Heart right ventricle (tissue), 16 donors: Measurements from ENCODE around the gene CASP8AP2. TPM values are rescaled to one million over a fixed set of nuclear protein-coding genes. Genes with fewer than 3 reads are reported as not detected.
"Not testable (repeated sequence)": the region's sequence is repeated elsewhere in the genome, so short reads cannot be mapped to it uniquely, and the experiment has no call there.

Experiments
- ATAC-seq, 8 donors: fragments of 200-7000 bp; cut with Tn5 transposase; one replicate each; pipeline ENCODE4 v1.9.1; 2020; ENCODE audit warnings: mild to moderate bottlenecking in 8 of 8, moderate library complexity in 8 of 8, moderate number of reproducible peaks in 1 of 8
- DNase-seq, 2 donors: peaks; one replicate each; pipeline ENCODE4 v3.0.0-alpha.2; 2020
- H3K27ac ChIP-seq, 10 donors: fragments of 200-600 bp; sonication (generic) in 2 of 10; one replicate each; pipeline versions ENCODE4 v1.5.0 to v1.8.0; 2020 to 2022; ENCODE audit warnings: mild to moderate bottlenecking in 3 of 10
- H3K27me3 ChIP-seq, 7 donors: fragments of 200-600 bp; one replicate each; pipeline ENCODE4 v1.8.0; 2021 to 2022; ENCODE audit warnings: mild to moderate bottlenecking in 2 of 7
- H3K36me3 ChIP-seq, 9 donors: fragments of 200-600 bp; sonication (generic) in 1 of 9; one replicate each; pipeline versions ENCODE4 v1.5.0 to v1.8.0; 2020 to 2022; ENCODE audit warnings: mild to moderate bottlenecking in 2 of 9
- H3K4me1 ChIP-seq, 9 donors: fragments of 200-600 bp; sonication (generic) in 1 of 9; one replicate each; pipeline versions ENCODE4 v1.5.0 to v1.8.0; 2020 to 2022; ENCODE audit warnings: mild to moderate bottlenecking in 4 of 9
- H3K4me3 ChIP-seq, 10 donors: fragments of 200-600 bp; sonication (generic) in 2 of 10; one replicate each; pipeline versions ENCODE4 v1.5.0 to v1.8.0; 2020 to 2022; ENCODE audit warnings: mild to moderate bottlenecking in 7 of 10, moderate library complexity in 2 of 10
- H3K9me3 ChIP-seq, 11 donors: fragments of 200-600 bp in 10 of 11; sonication (generic) in 2 of 11; one replicate each; pipeline versions ENCODE4 v1.5.0 to v1.8.0; 2013 to 2022; ENCODE audit warnings: mild to moderate bottlenecking in 2 of 11, control low read depth in 1 of 11, moderate library complexity in 1 of 11
- WGBS, 2 donors: extraction: QIAGEN DNeasy Blood & Tissue Kit; methylation state at CpG; one replicate each; pipeline ENCODE4 v1.1.7; 2013; ENCODE audit warnings: inconsistent platforms in 1 of 2; 5-methylcytosine and 5-hydroxymethylcytosine counted together
- intact Hi-C, 10 donors: fragments of 100-400 bp; cut with DNase I; formaldehyde crosslinking; loops; one replicate each; pipeline versions ENCODE4 v1.11.1 to v1.14.2; 2022
- long read RNA-seq, 3 donors: library from polyadenylated mRNA; unstranded; transcript quantifications; one replicate each; pipeline ENCODE4 v2.0.0, GENCODE V29; 2020 to 2021
- polyA plus RNA-seq, 2 donors: library from polyadenylated mRNA; stranded (reverse); fragments of 200-250 nt; gene quantifications; one replicate each; pipeline ENCODE4 v1.2.3, GENCODE V29; 2013
- total RNA-seq, 10 donors: library from RNA; stranded (reverse); fragmentation: NEBNext Ultra II Directional in 3 of 10; extraction: Animal tissue kit (Norgen Biotek cat#: 25700) in 3 of 10; gene quantifications; one replicate each; pipeline versions ENCODE4 v1.2.1 to v1.2.4, GENCODE V29; 2021 to 2023
- TF ChIP-seq, protein P1 (sequence below), 9 donors: fragments of 200-600 bp; sonication (generic) in 2 of 9; IDR thresholded peaks; one replicate each; pipeline versions ENCODE4 v1.5.0 to v1.8.0; 2021 to 2022; ENCODE audit warnings: antibody characterized with exemption in 9 of 9, mild to moderate bottlenecking in 5 of 9, moderate library complexity in 1 of 9
- donor health status: Arrhythmogenic right ventricular cardiomyopathy.
- donor health status: ischemic (EF 13 %, LVEDD 7.1; RV severe dilation, severe dysfunction).
- donor health status: healthy with polysubstance abuse.
- donor health status: DM: no; HTN: yes; CAD: no.
- donor health status: DM: no; HTN: no; CAD: no.
- donor health status: ischemic (EF 25% LVEDD 6.9; RV normal size, moderate dysfunction).
- donor health status: ischemic (EF 25% LVEDD 5.7; RV mildly dilated, moderate dysfunction).
- donor health status: healthy.
- donor health status: DM: yes; HTN: yes; CAD: no.
- donor health status: Ischemic cardiomyopathy.
- donor health status: ischemic (EF 35%, LVEDD 5.7; RV mildly dilated, moderate dysfunction).
- donor health status: nonischemic (EF 11% LVEDD 7.7; RV severe dilation, severe dysfunction).
- donor health status: DM: yes; HTN: yes; CAD: no.
- donor health status: PGD.
- donor health status: ischemic (EF 29% LVEDD 5.4; RV normal size, mild dysfunction).
- donor health status: nonischemic (EF 23%, LVEDD 6.1; RV moderate dilation, normal function).

Gene CASP8AP2
- total RNA-seq (10 to 100 TPM in 9 of 10 donors, 1 to 10 TPM in 1; 9.8 to 15.9 (median 12.4) TPM), polyA plus RNA-seq (1 to 10 TPM; 2.2 to 9.9 TPM)
- long read RNA-seq, donor 1, partial matches to known transcripts: 3 of 17 reads
- long read RNA-seq, donor 1, other reads (novel, unspliced or antisense): 11 of 17 reads
- long read RNA-seq, donor 2, partial matches to known transcripts: 2 of 8 reads
- long read RNA-seq, donor 2, other reads (novel, unspliced or antisense): 4 of 8 reads
- long read RNA-seq, donor 3, partial matches to known transcripts: 4 of 13 reads
- long read RNA-seq, donor 3, other reads (novel, unspliced or antisense): 5 of 13 reads

DNA sequence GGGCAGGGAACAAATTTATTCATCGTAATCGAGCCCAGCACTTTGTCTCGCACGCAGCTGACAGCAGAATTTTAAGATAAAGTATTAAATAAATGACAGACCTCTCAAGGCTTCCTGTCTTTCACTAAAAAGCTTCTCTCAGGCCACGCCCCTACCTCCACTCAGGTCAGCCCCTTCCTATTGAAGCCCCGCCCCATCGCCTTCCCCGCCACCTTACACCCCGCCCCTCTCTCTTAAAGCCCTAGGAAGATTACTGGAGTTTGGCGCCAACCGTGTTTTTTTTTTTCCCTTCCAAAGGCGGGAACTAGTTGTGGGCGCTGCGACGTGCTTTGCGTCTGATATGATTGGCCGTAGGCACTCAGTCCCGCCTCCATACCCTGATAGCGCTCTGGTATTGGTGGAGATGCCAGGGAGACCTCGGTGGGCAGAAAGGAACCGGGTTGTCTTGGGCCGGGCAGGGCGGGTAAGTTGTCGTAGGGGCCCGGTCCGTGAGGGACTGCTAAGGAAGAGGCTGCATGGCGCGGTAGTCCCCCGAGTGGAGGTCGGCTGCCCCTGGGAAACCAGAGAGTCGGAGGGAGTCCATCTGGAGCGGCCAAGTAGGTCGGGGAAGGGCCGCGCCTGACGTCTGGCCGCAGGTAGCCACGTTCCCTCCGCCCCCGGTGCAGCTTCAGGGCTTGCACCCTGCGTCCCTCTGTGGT, at the start of gene CASP8AP2:
TSS of gene CASP8AP2 (plus strand) at position 409 of the 698 bp plus-strand sequence.
- intact Hi-C loops: loop anchor here in 1 of 10 donors (1.0 kb wide), 1 partner anchor 10 kb away; the partner anchor contains the start of gene MDN1
- Histone ChIP-seq H3K4me1 (peaks cover 7 to 20% (median 13%) of the 10 kb centered on the region in 9 donors), H3K4me3 (peak within 1 kb of the TSS; percentile 76 to 97 (median 94)), H3K36me3 (peaks cover 0 to 27% (median 7%) of the 10 kb centered on the region in 9 donors), H3K27me3 (no peaks in the 10 kb centered on the region), H3K9me3 (no peaks in the 10 kb centered on the region), H3K27ac (peak within 1 kb of the TSS; percentile 68 to 91 (median 86))
- DNase-seq (peak; percentile 88 to 93), ATAC-seq (peak; percentile 97 to 99 (median 98))
- WGBS, 2 donors: 0% methylated on average over 41 of the region's 41 CpGs
- TF ChIP-seq, protein P1, sequence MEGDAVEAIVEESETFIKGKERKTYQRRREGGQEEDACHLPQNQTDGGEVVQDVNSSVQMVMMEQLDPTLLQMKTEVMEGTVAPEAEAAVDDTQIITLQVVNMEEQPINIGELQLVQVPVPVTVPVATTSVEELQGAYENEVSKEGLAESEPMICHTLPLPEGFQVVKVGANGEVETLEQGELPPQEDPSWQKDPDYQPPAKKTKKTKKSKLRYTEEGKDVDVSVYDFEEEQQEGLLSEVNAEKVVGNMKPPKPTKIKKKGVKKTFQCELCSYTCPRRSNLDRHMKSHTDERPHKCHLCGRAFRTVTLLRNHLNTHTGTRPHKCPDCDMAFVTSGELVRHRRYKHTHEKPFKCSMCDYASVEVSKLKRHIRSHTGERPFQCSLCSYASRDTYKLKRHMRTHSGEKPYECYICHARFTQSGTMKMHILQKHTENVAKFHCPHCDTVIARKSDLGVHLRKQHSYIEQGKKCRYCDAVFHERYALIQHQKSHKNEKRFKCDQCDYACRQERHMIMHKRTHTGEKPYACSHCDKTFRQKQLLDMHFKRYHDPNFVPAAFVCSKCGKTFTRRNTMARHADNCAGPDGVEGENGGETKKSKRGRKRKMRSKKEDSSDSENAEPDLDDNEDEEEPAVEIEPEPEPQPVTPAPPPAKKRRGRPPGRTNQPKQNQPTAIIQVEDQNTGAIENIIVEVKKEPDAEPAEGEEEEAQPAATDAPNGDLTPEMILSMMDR (IDR thresholded peaks at IDR 0.05): no peak

GRCh38 chr6:89781070-89782034, 48.3 kb upstream of the CASP8AP2 start:
- H3K27me3 ChIP-seq: no peaks in the 10 kb centered on the region
- TF ChIP-seq, protein P1 (IDR thresholded peaks at IDR 0.05): no peak
- intact Hi-C loops: no loop called here
- no peak for DNase-seq
- peaks cover 0 to 88% (median 51%) of the 10 kb centered on the region in 9 donors for H3K36me3 ChIP-seq
- H3K4me1 ChIP-seq: no peaks in the 10 kb centered on the region
- ATAC-seq: no peak
- WGBS, 2 donors: 95 to 98% methylated on average over 6 of the region's 6 CpGs
- peaks cover 0 to 13% (median 4%) of the 10 kb centered on the region in 11 donors for H3K9me3 ChIP-seq
- no peak overlapping the region for H3K27ac ChIP-seq
- H3K4me3 ChIP-seq: no peak overlapping the region

GRCh38 chr6:89782222-89782621, 47.5 kb upstream of the CASP8AP2 start:
- ATAC-seq (no peak), DNase-seq (no peak)
- Histone ChIP-seq H3K27me3 (no peaks in the 10 kb centered on the region), H3K4me3 (no peak overlapping the region), H3K27ac (no peak overlapping the region), H3K36me3 (peaks cover 0 to 91% (median 48%) of the 10 kb centered on the region in 9 donors), H3K9me3 (peaks cover 0 to 13% (median 4%) of the 10 kb centered on the region in 11 donors), H3K4me1 (no peaks in the 10 kb centered on the region)
- intact Hi-C loops: no loop called here
- TF ChIP-seq, protein P1 (IDR thresholded peaks at IDR 0.05): no peak
- 88 to 93% methylated on average over 1 of the region's 1 CpG for WGBS, 2 donors

DNA sequence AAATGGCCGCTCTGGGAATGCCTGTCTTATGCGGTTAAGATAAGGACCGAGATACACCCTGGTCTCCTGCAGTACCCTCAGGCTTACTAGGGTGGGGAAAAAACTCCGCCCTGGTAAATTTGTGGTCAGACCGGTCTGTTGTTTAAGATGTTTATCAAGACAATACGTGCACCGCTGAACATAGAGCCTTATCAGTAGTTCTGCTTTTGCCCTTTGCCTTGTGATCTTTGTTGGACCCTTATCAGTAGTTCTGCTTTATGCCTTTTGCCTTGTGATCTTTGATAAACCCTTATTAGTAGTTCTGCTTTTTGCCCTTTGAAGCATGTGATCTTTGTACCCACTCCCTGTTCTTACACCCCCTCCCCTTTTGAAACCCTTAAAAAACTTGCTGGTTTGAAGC, 46.4 kb upstream of the CASP8AP2 start:
- H3K4me1 ChIP-seq, H3K27me3 ChIP-seq, DNase-seq, H3K4me3 ChIP-seq, ATAC-seq, intact Hi-C loops, H3K27ac ChIP-seq: not testable (repeated sequence)
- peaks cover 0 to 13% (median 4%) of the 10 kb centered on the region in 11 donors for H3K9me3 ChIP-seq
- H3K36me3 ChIP-seq: peaks cover 0 to 96% (median 58%) of the 10 kb centered on the region in 9 donors
- whole genome bisulfite sequencing, 2 donors: 91 to 95% methylated on average over 7 of the region's 7 CpGs
